ENCODE results near the gene EPB41. TPM values are rescaled to one million over a fixed set of nuclear protein-coding genes. Genes with fewer than 3 reads are reported as not detected.

The EPB41 gene
- polyA plus RNA-seq, 1 of the 3 experiments (the other 2 are of a cell fraction) = 7.4 TPM

DNA sequence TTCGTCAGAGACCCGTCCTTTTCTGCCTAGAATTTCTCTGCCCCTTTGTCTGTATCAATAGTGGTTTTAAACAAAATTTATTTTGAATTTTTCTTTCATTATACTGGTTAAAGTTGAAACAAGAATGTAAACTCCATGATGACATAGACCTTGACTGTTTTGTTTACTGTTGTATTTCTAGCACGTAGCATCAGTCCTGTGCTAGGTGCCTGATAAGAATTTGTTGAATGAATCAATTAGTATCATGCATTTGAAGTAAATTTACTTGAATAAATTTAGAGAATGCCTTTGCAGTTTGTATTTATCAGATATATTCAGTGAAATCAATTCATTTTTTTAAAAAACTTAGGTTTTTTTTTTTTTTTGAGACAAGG is 69.9 kb downstream of the EPB41 start:
- H3K27me3 ChIP-seq (ENCODE audit: insufficient read depth) = no peaks in the 10 kb centered on the region
- H4K20me1 ChIP-seq (ENCODE audit: insufficient read depth) = no peaks in the 10 kb centered on the region
- no peak for DNase-seq
- 95% methylated on average over 3 of the region's 3 CpGs for WGBS (ENCODE audit: low lambda C conversion rate)
- no peaks in the 10 kb centered on the region for H3K79me2 ChIP-seq (ENCODE audit: insufficient read depth)
- H3K9me2 ChIP-seq = no peaks in the 10 kb centered on the region
- H3K9ac ChIP-seq = no peak overlapping the region
- no peaks in the 10 kb centered on the region for H3K36me3 ChIP-seq (replicated peaks in 1 of 2; ENCODE audit: control insufficient read depth in 1 of 2, insufficient read depth in 2 of 2, low read length in 1 of 2)
- no peak overlapping the region for H3K27ac ChIP-seq (ENCODE audit: low read depth in 2 of 2, low read length in 1 of 2)
- POLR2A ChIA-PET = no interaction called here
- no peak overlapping the region for H3K4me2 ChIP-seq
- CTCF ChIA-PET = no interaction called here
- no peaks in the 10 kb centered on the region for H3K9me3 ChIP-seq
- TF ChIP-seq, protein P1, sequence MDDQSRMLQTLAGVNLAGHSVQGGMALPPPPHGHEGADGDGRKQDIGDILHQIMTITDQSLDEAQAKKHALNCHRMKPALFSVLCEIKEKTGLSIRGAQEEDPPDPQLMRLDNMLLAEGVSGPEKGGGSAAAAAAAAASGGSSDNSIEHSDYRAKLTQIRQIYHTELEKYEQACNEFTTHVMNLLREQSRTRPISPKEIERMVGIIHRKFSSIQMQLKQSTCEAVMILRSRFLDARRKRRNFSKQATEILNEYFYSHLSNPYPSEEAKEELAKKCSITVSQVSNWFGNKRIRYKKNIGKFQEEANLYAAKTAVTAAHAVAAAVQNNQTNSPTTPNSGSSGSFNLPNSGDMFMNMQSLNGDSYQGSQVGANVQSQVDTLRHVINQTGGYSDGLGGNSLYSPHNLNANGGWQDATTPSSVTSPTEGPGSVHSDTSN (IDR thresholded peaks at IDR 0.05) = no peak
- no peak for TF ChIP-seq EP300 (IDR thresholded peaks at IDR 0.05; ENCODE audit: borderline replicate concordance in 1 of 2, low read depth in 1 of 2, low read length in 1 of 2)
- TF ChIP-seq GATA2 (CRISPR knock-in tag; IDR thresholded peaks at IDR 0.05) = no peak
- no peak for TF ChIP-seq ZBTB33 (IDR thresholded peaks at IDR 0.05; ENCODE audit: borderline replicate concordance, low read depth)
- no peak for TF ChIP-seq SMC3 (IDR thresholded peaks at IDR 0.05; ENCODE audit: low read depth, low read length)
- no peak for TF ChIP-seq TAF1 (IDR thresholded peaks at IDR 0.05; ENCODE audit: borderline replicate concordance, low read depth, low read length)
- TF ChIP-seq RXRA (IDR thresholded peaks at IDR 0.05; ENCODE audit: borderline replicate concordance, low read depth) = no peak
- TF ChIP-seq CTCF (IDR thresholded peaks at IDR 0.05) = no peak
- no peak for TF ChIP-seq EZH2phosphoT487 (IDR thresholded peaks at IDR 0.05; ENCODE audit: borderline replicate concordance, low read depth)
- TF ChIP-seq, protein P2, sequence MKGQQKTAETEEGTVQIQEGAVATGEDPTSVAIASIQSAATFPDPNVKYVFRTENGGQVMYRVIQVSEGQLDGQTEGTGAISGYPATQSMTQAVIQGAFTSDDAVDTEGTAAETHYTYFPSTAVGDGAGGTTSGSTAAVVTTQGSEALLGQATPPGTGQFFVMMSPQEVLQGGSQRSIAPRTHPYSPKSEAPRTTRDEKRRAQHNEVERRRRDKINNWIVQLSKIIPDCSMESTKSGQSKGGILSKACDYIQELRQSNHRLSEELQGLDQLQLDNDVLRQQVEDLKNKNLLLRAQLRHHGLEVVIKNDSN (IDR thresholded peaks at IDR 0.05; ENCODE audit: borderline replicate concordance, low read depth) = no peak
- TF ChIP-seq SIN3A (IDR thresholded peaks at IDR 0.05; ENCODE audit: borderline replicate concordance, low read depth, low read length) = no peak
- no peak for TF ChIP-seq TCF12 (IDR thresholded peaks at IDR 0.05)
- TF ChIP-seq NRF1 (IDR thresholded peaks at IDR 0.05; ENCODE audit: low read depth, low read length) = no peak
- TF ChIP-seq RAD21 (IDR thresholded peaks at IDR 0.05; ENCODE audit: low read length) = no peak
- H3F3A ChIP-seq (replicated peaks; ENCODE audit: insufficient read depth) = no peaks in the 10 kb centered on the region
- H2AFZ ChIP-seq (ENCODE audit: low read depth) = no peak overlapping the region
- H3K4me3 ChIP-seq (ENCODE audit: low read depth in 2 of 2, low read length in 1 of 2) = no peak overlapping the region
- peaks cover 0 to 20% of the 10 kb centered on the region in 2 experiments; a peak in 1 of 4 replicates for H3K4me1 ChIP-seq (ENCODE audit: control insufficient read depth in 1 of 2, insufficient read depth in 2 of 2, low read depth in 1 of 2, low read length in 1 of 2)

Measured in SK-N-SH (cell line).